ENCODE measurements around the gene RADX. TPM values are rescaled to one million over a fixed set of nuclear protein-coding genes. Genes with fewer than 3 reads are reported as not detected.

The RADX gene
- polyA plus RNA-seq, 3 donors, result 0.05 TPM; not detected in 2

DNA sequence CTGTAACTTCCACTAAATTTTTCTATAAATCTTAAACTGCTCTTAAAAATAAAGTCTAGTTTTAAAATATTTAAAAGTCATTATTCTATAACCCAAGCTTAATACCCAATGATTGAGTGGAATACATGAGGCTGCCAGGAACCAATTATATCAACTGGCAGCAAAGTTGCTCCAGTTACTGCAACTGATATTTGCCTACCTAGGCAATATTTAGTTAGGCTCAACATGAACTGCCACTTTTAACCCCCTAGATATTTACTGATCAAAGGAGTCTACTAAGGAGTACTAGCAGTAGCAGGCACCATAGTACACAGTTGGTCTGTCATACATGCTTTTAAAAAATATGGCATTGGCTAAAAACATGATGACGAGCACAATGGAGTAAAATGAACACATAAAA, 29.9 kb upstream of the RADX start:
- Histone ChIP-seq H3K4me1 (ENCODE audit: control insufficient read depth in 1 of 2, insufficient read depth in 2 of 2, low read length in 2 of 2) (no peaks in the 10 kb centered on the region), H3K9me3 (replicated peaks in 1 of 2; ENCODE audit: control insufficient read depth in 1 of 2, insufficient read depth in 1 of 2, low read length in 2 of 2) (peaks cover 7 to 9% of the 10 kb centered on the region in 2 donors), H3K4me3 (replicated peaks in 1 of 3; ENCODE audit: low read depth in 2 of 3, low read length in 3 of 3) (no peak overlapping the region), H3K27me3 (ENCODE audit: control insufficient read depth in 2 of 2, insufficient read depth in 2 of 2, low read length in 2 of 2) (no peaks in the 10 kb centered on the region), H3K79me2 (ENCODE audit: insufficient read depth, low read length) (no peaks in the 10 kb centered on the region), H2AFZ (ENCODE audit: insufficient read depth, low read depth, low read length, poor library complexity, severe bottlenecking) (no peak overlapping the region), H3K27ac (ENCODE audit: low read depth in 1 of 2, low read length in 2 of 2) (no peak overlapping the region), H3K9ac (ENCODE audit: insufficient read depth, low read length, poor library complexity, severe bottlenecking) (no peak overlapping the region), H4K20me1 (ENCODE audit: insufficient read depth, low read length) (no peaks in the 10 kb centered on the region), H3K36me3 (replicated peaks in 1 of 2; ENCODE audit: control insufficient read depth in 1 of 2, insufficient read depth in 2 of 2, low read length in 2 of 2) (no peaks in the 10 kb centered on the region), H3K4me2 (replicated peaks; ENCODE audit: extremely low read depth, low read length, poor library complexity, severe bottlenecking) (no peak overlapping the region)
- WGBS (ENCODE audit: insufficient coverage), result no CpG with 5 or more reads among the region's 1 CpG
- intact Hi-C loops (cut with micrococcal nuclease), result no loop called here
- H3K4me3 Mint-ChIP-seq, result no peak overlapping the region
- peaks cover 2 to 25% (median 12%) of the 10 kb centered on the region in 7 donors for H3K9me3 Mint-ChIP-seq
- H3K27ac Mint-ChIP-seq, result no peak overlapping the region
- H3K4me1 Mint-ChIP-seq, result no peaks in the 10 kb centered on the region
- no peaks in the 10 kb centered on the region for H3K36me3 Mint-ChIP-seq
- TF ChIP-seq, protein P1, sequence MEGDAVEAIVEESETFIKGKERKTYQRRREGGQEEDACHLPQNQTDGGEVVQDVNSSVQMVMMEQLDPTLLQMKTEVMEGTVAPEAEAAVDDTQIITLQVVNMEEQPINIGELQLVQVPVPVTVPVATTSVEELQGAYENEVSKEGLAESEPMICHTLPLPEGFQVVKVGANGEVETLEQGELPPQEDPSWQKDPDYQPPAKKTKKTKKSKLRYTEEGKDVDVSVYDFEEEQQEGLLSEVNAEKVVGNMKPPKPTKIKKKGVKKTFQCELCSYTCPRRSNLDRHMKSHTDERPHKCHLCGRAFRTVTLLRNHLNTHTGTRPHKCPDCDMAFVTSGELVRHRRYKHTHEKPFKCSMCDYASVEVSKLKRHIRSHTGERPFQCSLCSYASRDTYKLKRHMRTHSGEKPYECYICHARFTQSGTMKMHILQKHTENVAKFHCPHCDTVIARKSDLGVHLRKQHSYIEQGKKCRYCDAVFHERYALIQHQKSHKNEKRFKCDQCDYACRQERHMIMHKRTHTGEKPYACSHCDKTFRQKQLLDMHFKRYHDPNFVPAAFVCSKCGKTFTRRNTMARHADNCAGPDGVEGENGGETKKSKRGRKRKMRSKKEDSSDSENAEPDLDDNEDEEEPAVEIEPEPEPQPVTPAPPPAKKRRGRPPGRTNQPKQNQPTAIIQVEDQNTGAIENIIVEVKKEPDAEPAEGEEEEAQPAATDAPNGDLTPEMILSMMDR (IDR thresholded peaks at IDR 0.05), result no peak
- no peak for DNase-seq
- no peaks in the 10 kb centered on the region for H3K27me3 Mint-ChIP-seq (ENCODE audit: low read depth in 3 of 3)

GRCh38 chrX:106585478-106585877, 26.3 kb upstream of the RADX start:
- H3K4me1 ChIP-seq (ENCODE audit: control insufficient read depth in 1 of 2, insufficient read depth in 2 of 2, low read length in 2 of 2), result no peaks in the 10 kb centered on the region
- no peaks in the 10 kb centered on the region for H3K27me3 ChIP-seq (ENCODE audit: control insufficient read depth in 2 of 2, insufficient read depth in 2 of 2, low read length in 2 of 2)
- H2AFZ ChIP-seq (ENCODE audit: insufficient read depth, low read depth, low read length, poor library complexity, severe bottlenecking), result no peak overlapping the region
- no peaks in the 10 kb centered on the region for H3K27me3 Mint-ChIP-seq (ENCODE audit: low read depth in 3 of 3)
- no peak overlapping the region for H3K4me3 Mint-ChIP-seq
- H3K27ac ChIP-seq (ENCODE audit: low read depth in 1 of 2, low read length in 2 of 2), result no peak overlapping the region
- WGBS (ENCODE audit: insufficient coverage), result no CpG with 5 or more reads among the region's 2 CpGs
- no peak overlapping the region for H3K9ac ChIP-seq (ENCODE audit: insufficient read depth, low read length, poor library complexity, severe bottlenecking)
- peaks cover 0 to 3% (median 0%) of the 10 kb centered on the region in 7 donors for H3K9me3 Mint-ChIP-seq
- DNase-seq, result no peak
- H3K4me1 Mint-ChIP-seq, result no peaks in the 10 kb centered on the region
- intact Hi-C loops (cut with micrococcal nuclease), result no loop called here
- TF ChIP-seq, protein P1 (IDR thresholded peaks at IDR 0.05), result no peak
- no peak overlapping the region for H3K4me2 ChIP-seq (replicated peaks; ENCODE audit: extremely low read depth, low read length, poor library complexity, severe bottlenecking)
- H3K36me3 Mint-ChIP-seq, result no peaks in the 10 kb centered on the region
- H4K20me1 ChIP-seq (ENCODE audit: insufficient read depth, low read length), result no peaks in the 10 kb centered on the region
- H3K36me3 ChIP-seq (replicated peaks in 1 of 2; ENCODE audit: control insufficient read depth in 1 of 2, insufficient read depth in 2 of 2, low read length in 2 of 2), result no peaks in the 10 kb centered on the region
- H3K27ac Mint-ChIP-seq, result no peak overlapping the region
- H3K4me3 ChIP-seq (replicated peaks in 1 of 3; ENCODE audit: low read depth in 2 of 3, low read length in 3 of 3), result no peak overlapping the region
- H3K79me2 ChIP-seq (ENCODE audit: insufficient read depth, low read length), result no peaks in the 10 kb centered on the region
- no peaks in the 10 kb centered on the region for H3K9me3 ChIP-seq (replicated peaks in 1 of 2; ENCODE audit: control insufficient read depth in 1 of 2, insufficient read depth in 1 of 2, low read length in 2 of 2)

Measured in CD14-positive monocyte (primary cell).